Stimulated activated CD8-positive, alpha-beta memory T cell treated with anti-CD3 and anti-CD28 coated beads, Interleukin-12 subunit alpha, Interleukin-12 subunit beta, amount 100 ng/mL, for 1 hour (primary cell): Measurements from ENCODE around the gene ZDHHC14.
"Not testable (repeated sequence)": the region's sequence is repeated elsewhere in the genome, so short reads cannot be mapped to it uniquely, and the experiment has no call there.

ENCODE experiments used
- DNase-seq: peaks from one replicate; pipeline ENCODE4 v3.0.0-alpha.2; 2020; ENCODE audit warnings: low read depth

The ZDHHC14 gene

DNA sequence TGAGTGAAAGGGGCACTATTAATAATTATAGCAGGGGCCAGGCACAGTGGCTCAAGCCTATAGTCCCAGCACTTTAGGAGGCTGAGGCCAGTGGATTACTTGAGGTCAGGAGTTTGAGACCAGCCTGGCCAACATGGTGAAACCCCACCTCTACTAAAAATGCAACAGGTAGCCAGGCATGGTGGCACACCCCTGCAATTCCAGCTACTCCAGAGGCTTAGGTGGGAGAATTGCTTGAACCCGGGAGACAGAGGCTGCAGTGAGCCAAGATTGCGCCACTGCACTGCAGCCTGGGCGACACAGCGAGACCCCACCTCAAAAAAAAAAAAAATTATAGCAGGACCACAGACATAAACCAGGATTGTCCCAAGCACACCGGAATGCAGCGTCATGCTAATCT lies 340.0 kb downstream of the ZDHHC14 start:
- DNase-seq = not testable (repeated sequence)

DNA sequence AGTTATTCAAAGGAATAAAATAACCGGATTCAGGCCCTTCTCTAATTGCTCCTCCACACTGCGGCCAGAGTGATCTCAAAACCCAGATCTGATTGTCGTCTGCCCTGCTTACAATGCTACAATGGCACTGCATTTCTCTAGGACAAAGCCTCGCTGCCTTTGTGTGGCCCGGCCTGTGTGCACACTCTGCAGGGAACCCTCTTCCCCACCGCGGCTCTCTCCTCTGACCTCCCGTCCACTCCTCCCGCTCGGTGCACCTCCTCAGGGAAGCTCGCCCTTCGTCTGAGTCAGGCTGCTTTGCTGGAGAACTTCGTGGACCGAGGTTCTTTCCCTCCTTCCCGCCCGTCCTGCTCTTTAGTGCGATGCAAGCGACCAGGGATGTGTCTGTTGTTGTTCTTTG lies 340.4 kb downstream of the ZDHHC14 start:
- DNase-seq = no peak

DNA sequence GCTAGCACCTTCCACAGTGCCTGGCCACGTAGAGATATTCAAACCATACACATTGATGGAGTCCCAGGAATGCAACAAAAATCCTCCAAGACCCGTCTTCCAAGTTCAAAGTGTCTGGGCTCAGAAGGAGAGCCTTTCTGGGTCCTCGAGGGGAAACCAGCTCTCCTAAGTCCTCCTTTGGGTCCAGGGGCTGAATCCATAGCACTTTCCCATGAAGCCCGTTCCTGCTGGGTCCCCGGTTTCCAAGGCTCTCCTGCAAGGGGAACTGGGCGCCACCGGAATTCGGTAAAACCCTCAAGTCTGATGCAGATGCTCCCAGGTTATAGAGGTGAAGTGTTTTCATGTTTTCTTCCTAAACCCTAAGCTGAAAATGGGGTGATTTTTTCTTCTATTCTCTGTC lies 340.8 kb downstream of the ZDHHC14 start:
- no peak for DNase-seq

DNA sequence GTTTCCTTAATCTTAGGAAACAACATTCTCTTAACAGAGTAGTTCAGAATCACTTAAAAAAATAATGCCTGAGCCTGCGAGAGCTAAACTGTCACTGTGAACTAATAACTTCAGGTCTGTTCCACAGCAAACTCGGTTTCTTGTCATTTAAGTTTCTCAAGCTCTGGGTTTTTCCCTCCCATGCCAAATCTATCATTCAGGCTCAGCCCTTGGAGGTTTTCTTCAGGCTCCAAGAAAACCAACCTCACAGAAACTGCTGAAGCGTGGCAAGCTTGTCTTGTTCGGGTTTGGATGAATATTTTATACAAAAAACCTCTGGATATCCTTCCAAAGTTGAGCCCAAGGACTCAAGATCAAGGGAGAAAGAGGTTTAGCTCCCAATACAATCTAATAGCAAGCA lies 342.4 kb downstream of the ZDHHC14 start:
- no peak for DNase-seq

DNA sequence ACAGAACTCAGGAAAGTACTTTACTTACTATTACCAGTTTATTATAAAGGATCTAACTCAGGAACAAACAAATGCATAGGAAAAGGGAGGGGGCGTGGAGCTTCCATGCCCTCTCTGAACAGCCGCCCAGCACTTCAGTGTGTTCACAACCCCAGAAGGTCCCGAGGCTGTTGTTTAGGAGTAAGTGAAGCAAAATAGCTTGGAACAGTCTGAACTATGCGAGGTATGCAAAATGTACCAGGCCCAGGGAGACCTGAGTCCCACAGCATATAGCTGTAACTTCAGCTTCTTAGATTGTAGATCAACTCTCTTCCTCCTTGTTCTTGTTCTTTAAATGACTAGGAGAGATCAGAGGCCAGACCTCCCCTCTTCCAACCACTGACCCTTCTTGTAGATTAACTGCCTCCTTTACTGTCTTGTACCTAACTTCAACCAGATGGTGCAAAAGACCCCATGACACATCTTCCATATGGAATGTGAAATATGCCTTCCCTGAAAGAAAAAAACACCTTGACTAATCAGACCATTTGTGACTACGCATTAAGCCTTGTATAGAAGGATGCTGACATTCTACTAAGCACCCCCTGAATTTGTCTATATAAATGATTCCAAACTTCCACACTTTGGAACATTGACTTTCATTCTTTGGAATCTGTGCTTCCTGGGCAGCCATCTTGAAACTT lies 343.3 kb downstream of the ZDHHC14 start:
- DNase-seq = no peak

DNA sequence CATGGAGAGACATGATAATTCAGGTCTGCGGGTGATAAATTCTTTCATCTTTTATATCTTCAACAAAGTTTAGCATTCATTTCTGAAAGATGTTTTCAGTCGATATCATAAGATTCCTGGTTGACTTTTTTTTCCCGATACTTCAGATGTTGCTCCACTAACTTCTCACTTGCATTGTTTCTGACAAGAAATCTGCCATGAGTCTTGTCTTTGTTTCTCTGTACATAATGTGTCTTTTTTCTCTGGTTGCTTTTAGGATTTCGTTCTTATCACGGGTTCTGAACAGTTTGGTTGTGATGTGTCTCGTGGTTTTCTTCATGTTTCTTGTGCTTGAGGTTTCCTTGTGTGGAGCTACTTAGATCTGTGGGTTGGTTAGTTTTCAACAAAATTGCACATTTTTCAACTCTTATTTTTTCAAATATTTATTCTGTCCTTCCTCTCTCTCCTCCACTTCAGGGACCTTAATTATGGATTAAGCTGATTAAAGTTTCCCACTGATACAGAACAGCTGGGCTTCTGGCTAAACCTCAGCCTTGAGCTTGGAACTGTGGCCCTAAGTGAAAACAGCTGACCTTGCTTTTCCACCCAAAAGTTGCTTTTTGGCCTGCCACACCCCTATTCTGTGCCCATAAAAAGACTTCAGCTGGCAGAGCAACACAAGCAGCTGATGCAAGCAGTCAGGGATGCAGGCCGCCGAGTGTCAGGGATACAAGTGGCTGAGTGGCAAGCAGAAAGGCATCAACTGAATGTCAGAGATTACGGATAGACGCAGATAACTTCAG lies 344.2 kb downstream of the ZDHHC14 start:
- DNase-seq = no peak

DNA sequence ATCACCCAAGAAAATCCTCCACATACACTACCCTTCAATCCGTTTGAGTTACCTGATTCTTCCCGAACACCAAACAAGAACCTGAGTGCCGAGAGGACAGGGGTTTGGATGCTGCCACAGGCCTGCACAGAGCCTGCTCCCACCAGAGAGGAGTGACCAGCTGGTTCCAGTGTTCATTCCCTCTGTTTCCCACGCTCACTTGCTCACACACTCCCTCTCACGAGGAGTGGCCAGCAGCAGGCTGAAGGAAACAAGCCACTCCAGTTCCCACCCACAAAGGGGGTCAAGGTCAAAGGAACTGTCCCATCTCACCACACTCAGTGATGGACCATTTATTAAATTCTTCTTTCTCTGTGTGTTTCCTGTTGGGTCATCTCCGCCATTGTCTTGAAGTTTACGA lies 344.8 kb downstream of the ZDHHC14 start:
- no peak for DNase-seq

DNA sequence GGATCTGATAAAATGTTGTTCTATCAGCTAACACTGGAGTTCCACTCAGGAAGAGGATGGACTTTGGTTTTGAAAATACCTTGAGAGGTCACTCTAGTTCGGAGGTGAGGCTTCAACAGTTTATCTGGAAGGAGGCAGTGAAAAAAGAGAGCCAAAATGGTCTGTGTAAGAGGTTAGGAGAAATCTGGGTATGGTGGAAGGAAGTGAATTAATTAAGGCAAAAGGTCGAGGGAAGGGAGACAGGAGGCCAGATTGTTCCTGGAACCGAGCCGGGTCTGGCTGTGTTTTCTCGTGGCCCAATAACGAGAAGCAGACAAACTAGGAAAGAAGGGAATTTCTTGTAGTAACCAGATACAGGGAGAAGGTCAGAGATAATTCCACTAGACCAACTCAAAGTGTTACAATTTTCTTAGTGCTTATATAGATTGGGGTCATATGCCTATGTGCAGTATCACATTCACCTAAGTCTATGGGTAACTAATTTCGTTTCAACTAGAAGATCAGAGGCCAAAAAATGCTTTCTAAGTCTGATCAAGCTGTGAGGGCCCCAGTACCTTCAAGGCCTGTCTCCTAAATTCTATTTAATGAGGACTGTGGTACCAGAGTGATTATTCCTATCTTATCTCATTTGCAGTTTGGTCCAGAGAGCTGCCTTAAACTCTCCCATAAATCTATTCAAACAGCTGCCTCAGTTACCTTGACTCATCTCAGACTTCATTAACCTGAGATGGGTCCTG lies 346.1 kb downstream of the ZDHHC14 start:
- no peak for DNase-seq
